GM19035 (cell line): ENCODE measurements around the gene TEX13C.
"Not testable (repeated sequence)": the region's sequence is repeated elsewhere in the genome, so short reads cannot be mapped to it uniquely, and the experiment has no call there.

Source experiments
- ATAC-seq: cut with Tn5 transposase; IDR thresholded peaks from one replicate; pipeline ENCODE4 v1.9.1; 2021; ENCODE audit not compliant: unreplicated experiment

Gene TEX13C

GRCh38 chrX:125319646-125320521, at the start of gene TEX13C:
TEX13C (plus strand) TSS chrX:125319871; CDS start chrX:125320120, 249 bp downstream.
- ATAC-seq: no peak

GRCh38 chrX:125287282-125287681, 32.4 kb upstream of the TEX13C start:
- ATAC-seq: no peak

GRCh38 chrX:125288343-125288742, 31.3 kb upstream of the TEX13C start:
- ATAC-seq: no peak

GRCh38 chrX:125289209-125289608, 30.5 kb upstream of the TEX13C start:
- no peak for ATAC-seq

- ATAC-seq: no peak
Observed at GRCh38 chrX:125289920-125290319, 29.8 kb upstream of the TEX13C start.

GRCh38 chrX:125291124-125291523, 28.5 kb upstream of the TEX13C start:
- no peak for ATAC-seq

- peak; percentile 63 for ATAC-seq
Observed at GRCh38 chrX:125293850-125294780, 25.6 kb upstream of the TEX13C start.

GRCh38 chrX:125295337-125295736, 24.3 kb upstream of the TEX13C start:
- ATAC-seq: peak; percentile 79

GRCh38 chrX:125298871-125299270, 20.8 kb upstream of the TEX13C start:
- no peak for ATAC-seq

GRCh38 chrX:125306335-125306866, 13.3 kb upstream of the TEX13C start:
- no peak for ATAC-seq

GRCh38 chrX:125308653-125309052, 11.0 kb upstream of the TEX13C start:
- ATAC-seq: no peak

- not testable (repeated sequence) for ATAC-seq
Observed at GRCh38 chrX:125319166-125319565, 505 bp upstream of the TEX13C start.

- ATAC-seq: no peak
Observed at GRCh38 chrX:125322431-125322830, 2.8 kb downstream of the TEX13C start.

GRCh38 chrX:125326599-125326998, 6.9 kb downstream of the TEX13C start:
- no peak for ATAC-seq

GRCh38 chrX:125327891-125328290, 8.2 kb downstream of the TEX13C start:
- no peak for ATAC-seq

GRCh38 chrX:125333583-125333982, 13.9 kb downstream of the TEX13C start:
- no peak for ATAC-seq

GRCh38 chrX:125340490-125340889, 20.8 kb downstream of the TEX13C start:
- ATAC-seq: no peak

- ATAC-seq: no peak
Observed at GRCh38 chrX:125374169-125374568, 54.5 kb downstream of the TEX13C start.
